C4-2B (cell line): Measurements from ENCODE around the gene MBTPS1.

Experiments used
- CTCF ChIP-seq: fragments of 450-650 bp; conservative IDR thresholded peaks from 2 replicates; pipeline ENCODE4 v1.5.1; 2017; ENCODE audit warnings: mild to moderate bottlenecking
- ZFX ChIP-seq: fragments of 450-650 bp; IDR thresholded peaks from 2 replicates; pipeline ENCODE4 v1.6.1; 2017

- no peak for TF ChIP-seq CTCF
- TF ChIP-seq ZFX, result no peak
Observed at GRCh38 chr16:84063980-84064379, 52.8 kb downstream of the MBTPS1 start.
